Measurements from ENCODE around the gene ARHGAP24.

- TF ChIP-seq HDAC2 (IDR thresholded peaks at IDR 0.05) (no peak), CBX5 (IDR thresholded peaks at IDR 0.05; ENCODE audit: low read depth) (no peak), ATF3 (IDR thresholded peaks at IDR 0.05; ENCODE audit: borderline replicate concordance, extremely low read depth, low read depth, low read length) (no peak), SIN3A (IDR thresholded peaks at IDR 0.05; ENCODE audit: low read depth, low read length) (no peak), ZZZ3 (IDR thresholded peaks at IDR 0.05; ENCODE audit: control insufficient read depth, insufficient read length, low read depth) (no peak), CTCF (IDR thresholded peaks at IDR 0.05 in 2 of 3, conservative IDR thresholded peaks at IDR 0.05 in 1 of 3; ENCODE audit: control insufficient read depth in 2 of 3, extremely low read depth in 1 of 3, insufficient read depth in 1 of 3, low read depth in 3 of 3, low read length in 3 of 3) (no peak), ZBTB33 (IDR thresholded peaks at IDR 0.05) (no peak), BCL3 (IDR thresholded peaks at IDR 0.05; ENCODE audit: borderline replicate concordance, insufficient read depth, low read depth, low read length, poor library complexity, severe bottlenecking) (no peak), EZH2 (IDR thresholded peaks at IDR 0.05; ENCODE audit: borderline replicate concordance, control insufficient read depth, low read depth, low read length) (no peak), NFIC (IDR thresholded peaks at IDR 0.05; ENCODE audit: low read depth, low read length) (no peak)
These were observed 73.9 kb downstream of the ARHGAP24 start for GRCh38 chr4:85548841-85549240.
